IPS-20b (cell line): Measurements from ENCODE around the gene PPP4R1.

Source experiments
- H3K27ac ChIP-seq: one replicate; pipeline ENCODE4 v1.5.1; 2013; ENCODE audit warnings: low read length
- H3K27me3 ChIP-seq: 2 replicates; pipeline ENCODE4 v1.6.1; 2013; ENCODE audit warnings: mild to moderate bottlenecking, low read length, inconsistent platforms; ENCODE audit not compliant: insufficient read depth
- H3K36me3 ChIP-seq: 2 replicates; pipeline ENCODE4 v1.6.1; 2013; ENCODE audit warnings: low read depth, mild to moderate bottlenecking, inconsistent platforms, low read length, moderate library complexity; ENCODE audit not compliant: insufficient read depth
- H3K4me1 ChIP-seq: 2 replicates; pipeline ENCODE4 v1.6.1; 2013; ENCODE audit warnings: mild to moderate bottlenecking, control low read depth, inconsistent platforms, low read length, moderate library complexity; ENCODE audit not compliant: insufficient read depth
- H3K4me3 ChIP-seq: 2 replicates; pipeline ENCODE4 v1.5.1; 2013; ENCODE audit warnings: mild to moderate bottlenecking, low read length, inconsistent platforms
- H3K9ac ChIP-seq: 2 replicates; pipeline ENCODE4 v1.6.1; 2013; ENCODE audit warnings: low read depth, mild to moderate bottlenecking, inconsistent platforms, low read length, moderate library complexity
- H3K9me3 ChIP-seq: 2 replicates; pipeline ENCODE4 v1.6.1; 2013; ENCODE audit warnings: mild to moderate bottlenecking, low read depth, low read length, inconsistent platforms; ENCODE audit not compliant: insufficient read depth

The PPP4R1 gene

GRCh38 chr18:9581667-9582066 lies 32.7 kb downstream of the PPP4R1 start:
- H3K36me3 ChIP-seq = peaks cover 55% of the 10 kb centered on the region

GRCh38 chr18:9578306-9578705 lies 36.1 kb downstream of the PPP4R1 start:
- Histone ChIP-seq H3K36me3 (peaks cover 38% of the 10 kb centered on the region), H3K9ac (no peak overlapping the region), H3K27ac (no peak overlapping the region), H3K9me3 (no peaks in the 10 kb centered on the region), H3K4me1 (peaks cover 19% of the 10 kb centered on the region), H3K4me3 (no peak overlapping the region), H3K27me3 (no peaks in the 10 kb centered on the region)

More at GRCh38 chr18:9581667-9582066, 32.7 kb downstream of the PPP4R1 start:
- no peak overlapping the region for H3K27ac ChIP-seq
- H3K9me3 ChIP-seq = no peaks in the 10 kb centered on the region
- H3K4me1 ChIP-seq = no peaks in the 10 kb centered on the region; the same call in 1 of the 2 replicates
- no peak overlapping the region for H3K9ac ChIP-seq
- no peak overlapping the region for H3K4me3 ChIP-seq
- H3K27me3 ChIP-seq = no peaks in the 10 kb centered on the region

DNA sequence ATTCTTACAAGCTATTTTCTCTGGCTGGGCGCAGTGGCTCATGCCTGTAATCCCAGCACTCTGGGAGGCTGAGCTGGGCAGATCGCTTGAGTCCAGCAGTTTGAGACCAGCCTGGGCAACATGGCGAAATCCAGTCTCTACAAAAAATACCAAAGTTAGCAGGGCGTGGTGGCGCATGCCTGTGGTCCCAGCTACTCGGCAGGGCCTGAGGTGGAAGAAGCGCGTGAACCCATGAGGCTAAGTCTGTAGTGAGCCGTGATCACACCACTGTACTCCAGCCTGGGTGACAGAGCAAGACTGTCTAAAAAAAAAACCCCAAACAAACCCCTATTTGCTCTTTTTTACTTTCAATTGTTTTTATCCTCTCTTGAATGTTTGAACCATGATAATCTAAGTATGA lies 37.0 kb downstream of the PPP4R1 start:
- H3K9me3 ChIP-seq = no peaks in the 10 kb centered on the region

GRCh38 chr18:9575558-9575957 lies 38.8 kb downstream of the PPP4R1 start:
- peaks cover 19% of the 10 kb centered on the region for H3K4me1 ChIP-seq
- H3K27ac ChIP-seq = no peak overlapping the region
- no peak overlapping the region for H3K4me3 ChIP-seq
- H3K36me3 ChIP-seq = peaks cover 37% of the 10 kb centered on the region
- H3K27me3 ChIP-seq = no peaks in the 10 kb centered on the region
- H3K9ac ChIP-seq = no peak overlapping the region
- H3K9me3 ChIP-seq = no peaks in the 10 kb centered on the region

More for the DNA sequence above, 37.0 kb downstream of the PPP4R1 start:
- Histone ChIP-seq H3K36me3 (peaks cover 37% of the 10 kb centered on the region), H3K9ac (no peak overlapping the region), H3K27me3 (no peaks in the 10 kb centered on the region), H3K4me1 (peaks cover 19% of the 10 kb centered on the region), H3K4me3 (no peak overlapping the region), H3K27ac (no peak overlapping the region)

- H3K9ac ChIP-seq = peak overlapping the region; percentile 4; the same call in 1 of the 2 replicates
- no peak overlapping the region for H3K27ac ChIP-seq
- H3K9me3 ChIP-seq = no peaks in the 10 kb centered on the region
- H3K36me3 ChIP-seq = peaks cover 40% of the 10 kb centered on the region
- H3K4me3 ChIP-seq = peak overlapping the region; percentile 43
- no peaks in the 10 kb centered on the region for H3K27me3 ChIP-seq
- peaks cover 19% of the 10 kb centered on the region for H3K4me1 ChIP-seq
Observed at GRCh38 chr18:9574473-9575115, 39.8 kb downstream of the PPP4R1 start.

GRCh38 chr18:9571546-9571945 lies 42.8 kb downstream of the PPP4R1 start:
- Histone ChIP-seq H3K9ac (no peak overlapping the region), H3K4me1 (peaks cover 19% of the 10 kb centered on the region), H3K4me3 (no peak overlapping the region), H3K9me3 (no peaks in the 10 kb centered on the region), H3K36me3 (peaks cover 56% of the 10 kb centered on the region), H3K27ac (no peak overlapping the region), H3K27me3 (no peaks in the 10 kb centered on the region)

GRCh38 chr18:9570255-9570654 lies 44.1 kb downstream of the PPP4R1 start:
- H3K27ac ChIP-seq = no peak overlapping the region
- H3K9ac ChIP-seq = no peak overlapping the region
- no peak overlapping the region for H3K4me3 ChIP-seq
- no peaks in the 10 kb centered on the region for H3K27me3 ChIP-seq
- peaks cover 56% of the 10 kb centered on the region for H3K36me3 ChIP-seq
- peaks cover 13% of the 10 kb centered on the region for H3K4me1 ChIP-seq
- H3K9me3 ChIP-seq = no peaks in the 10 kb centered on the region

- H3K36me3 ChIP-seq = peaks cover 56% of the 10 kb centered on the region
- no peak overlapping the region for H3K27ac ChIP-seq
- H3K4me1 ChIP-seq = peaks cover 2% of the 10 kb centered on the region; the same call in 1 of the 2 replicates
Observed at GRCh38 chr18:9569178-9569577, 45.2 kb downstream of the PPP4R1 start.

GRCh38 chr18:9568186-9568585 lies 46.2 kb downstream of the PPP4R1 start:
- Histone ChIP-seq H3K9ac (no peak overlapping the region), H3K4me3 (no peak overlapping the region), H3K36me3 (peaks cover 65% of the 10 kb centered on the region), H3K9me3 (no peaks in the 10 kb centered on the region), H3K4me1 (no peaks in the 10 kb centered on the region), H3K27ac (no peak overlapping the region), H3K27me3 (no peaks in the 10 kb centered on the region)

More at GRCh38 chr18:9569178-9569577, 45.2 kb downstream of the PPP4R1 start:
- H3K27me3 ChIP-seq = no peaks in the 10 kb centered on the region
- H3K9ac ChIP-seq = no peak overlapping the region
- no peaks in the 10 kb centered on the region for H3K9me3 ChIP-seq
- H3K4me3 ChIP-seq = no peak overlapping the region

- H3K27me3 ChIP-seq = no peaks in the 10 kb centered on the region
- H3K4me3 ChIP-seq = no peak overlapping the region
- no peak overlapping the region for H3K27ac ChIP-seq
- no peaks in the 10 kb centered on the region for H3K4me1 ChIP-seq
- H3K9me3 ChIP-seq = no peaks in the 10 kb centered on the region
- H3K9ac ChIP-seq = no peak overlapping the region
- H3K36me3 ChIP-seq = peaks cover 61% of the 10 kb centered on the region
Observed at GRCh38 chr18:9565407-9565806, 49.0 kb downstream of the PPP4R1 start.

GRCh38 chr18:9563331-9563730 lies 51.0 kb downstream of the PPP4R1 start:
- peaks cover 67% of the 10 kb centered on the region for H3K36me3 ChIP-seq
- no peak overlapping the region for H3K27ac ChIP-seq
- no peaks in the 10 kb centered on the region for H3K4me1 ChIP-seq
- H3K27me3 ChIP-seq = no peaks in the 10 kb centered on the region
- H3K9me3 ChIP-seq = no peaks in the 10 kb centered on the region
- H3K9ac ChIP-seq = no peak overlapping the region
- H3K4me3 ChIP-seq = no peak overlapping the region

GRCh38 chr18:9562584-9562983 lies 51.8 kb downstream of the PPP4R1 start:
- H3K4me1 ChIP-seq = no peaks in the 10 kb centered on the region
- H3K36me3 ChIP-seq = peaks cover 68% of the 10 kb centered on the region
- H3K9ac ChIP-seq = no peak overlapping the region
- no peaks in the 10 kb centered on the region for H3K27me3 ChIP-seq
- no peak overlapping the region for H3K27ac ChIP-seq
- H3K4me3 ChIP-seq = no peak overlapping the region
- no peaks in the 10 kb centered on the region for H3K9me3 ChIP-seq
